GM04503 (cell line): Measurements from ENCODE around the gene CFAP100.
A peak's percentile ranks its signal among the peaks of the same experiment; 100 is the strongest.

Experiments
- DNase-seq: peaks from one replicate; pipeline ENCODE4 v3.0.0-alpha.2; 2012; ENCODE audit warnings: low read depth

CFAP100 gene

DNA sequence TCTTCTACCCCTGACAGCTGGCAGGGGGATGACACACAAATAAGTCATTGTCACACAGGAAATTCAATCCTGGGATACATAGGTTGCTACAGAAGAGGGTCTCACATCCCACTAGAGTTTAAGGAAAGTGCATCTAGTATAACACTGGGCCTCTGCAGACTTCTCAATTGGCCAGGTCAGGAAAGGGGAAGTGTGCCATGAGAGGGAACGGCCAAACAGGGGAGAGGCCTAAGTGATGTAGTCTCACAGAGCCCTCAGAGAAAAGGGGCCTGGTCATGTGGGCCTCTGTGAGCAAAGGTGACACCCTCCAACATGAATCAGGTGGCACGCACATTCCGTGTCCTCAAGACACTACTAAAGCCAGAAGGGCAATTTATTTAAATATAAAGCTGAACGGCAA, 69.8 kb downstream of the CFAP100 start:
- DNase-seq: no peak

- no peak for DNase-seq
Observed at GRCh38 chr3:126464997-126465396, 70.3 kb downstream of the CFAP100 start.

- DNase-seq: no peak
Observed at GRCh38 chr3:126465928-126466544, 71.3 kb downstream of the CFAP100 start.

GRCh38 chr3:126466886-126467610, 72.3 kb downstream of the CFAP100 start:
- no peak for DNase-seq

- DNase-seq: no peak
Observed at GRCh38 chr3:126467611-126467955, 72.9 kb downstream of the CFAP100 start.

DNA sequence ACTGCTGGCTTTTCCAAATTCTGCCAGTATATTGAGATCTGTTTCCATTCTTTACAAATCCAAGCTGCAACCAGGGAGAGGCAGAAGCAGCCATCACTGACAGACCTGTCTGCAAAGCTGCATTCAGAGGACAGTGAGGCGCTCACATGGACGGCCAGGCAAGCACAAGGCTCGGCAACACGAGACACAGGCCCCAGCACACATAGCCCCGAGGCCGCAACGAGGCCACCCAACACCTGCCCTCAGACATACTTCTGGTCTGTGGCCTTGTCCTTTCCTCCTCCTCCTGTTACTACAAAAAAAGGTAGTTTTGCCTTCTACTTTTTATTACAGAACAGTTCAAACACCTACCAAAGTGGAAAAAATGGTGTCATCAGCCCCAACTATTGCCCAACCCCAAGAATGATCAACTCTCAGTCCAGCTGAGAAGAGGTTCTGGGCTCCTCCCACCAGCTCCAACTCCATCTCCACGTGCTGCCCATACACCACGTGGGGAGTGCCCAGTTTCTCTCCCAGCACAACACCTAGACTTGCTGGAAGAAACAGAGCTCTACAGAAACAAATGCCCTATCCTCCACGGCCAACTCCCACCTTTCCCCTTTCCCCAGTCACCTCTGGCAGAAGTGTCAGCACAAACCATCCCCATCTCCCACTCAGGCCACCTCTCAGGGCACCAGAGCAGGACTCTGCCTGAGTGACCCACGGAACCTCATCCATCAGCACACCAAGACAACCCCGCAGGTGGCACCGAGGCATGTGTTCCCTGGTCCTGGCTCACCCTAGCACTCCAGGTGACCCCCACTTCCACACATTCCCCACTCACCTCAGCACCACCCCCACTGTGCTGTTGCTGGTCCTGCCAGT, 73.6 kb downstream of the CFAP100 start:
- DNase-seq: no peak

- no peak for DNase-seq
Observed at GRCh38 chr3:126469479-126469878, 74.8 kb downstream of the CFAP100 start.

DNA sequence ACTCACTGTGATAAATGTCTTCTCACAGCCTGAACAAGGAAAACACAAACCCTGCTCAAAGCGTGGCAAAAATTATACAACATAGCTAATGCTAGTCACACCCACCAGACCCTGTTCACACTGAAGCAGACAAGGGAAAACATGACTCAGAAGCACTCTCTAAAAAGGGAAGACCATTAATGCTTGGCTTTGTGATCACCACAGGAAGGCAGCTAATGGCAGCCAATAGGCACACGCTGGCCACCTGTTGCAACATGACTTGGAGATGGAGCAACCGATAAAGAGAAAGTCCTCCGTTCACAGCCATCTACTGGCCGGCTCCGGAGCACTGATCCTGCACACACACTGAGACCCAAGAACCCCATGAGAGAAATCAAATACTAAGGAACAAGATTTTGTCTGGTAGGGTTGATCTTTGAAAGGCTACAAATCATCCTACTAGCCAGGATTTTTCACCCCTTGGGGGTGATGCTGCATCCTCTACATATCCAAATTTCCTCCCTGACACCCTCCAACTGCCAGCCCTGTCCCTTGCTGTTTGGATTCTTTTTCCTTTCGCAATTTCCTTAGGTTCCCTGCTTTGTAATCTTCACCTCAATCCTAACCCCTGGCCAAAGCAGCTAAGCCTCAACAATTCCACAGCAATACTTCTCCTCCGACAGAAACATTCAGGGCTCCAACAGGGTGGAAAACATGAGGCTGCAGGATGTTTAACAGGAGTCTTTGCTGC, 77.7 kb downstream of the CFAP100 start:
- peak; percentile 88 for DNase-seq

DNA sequence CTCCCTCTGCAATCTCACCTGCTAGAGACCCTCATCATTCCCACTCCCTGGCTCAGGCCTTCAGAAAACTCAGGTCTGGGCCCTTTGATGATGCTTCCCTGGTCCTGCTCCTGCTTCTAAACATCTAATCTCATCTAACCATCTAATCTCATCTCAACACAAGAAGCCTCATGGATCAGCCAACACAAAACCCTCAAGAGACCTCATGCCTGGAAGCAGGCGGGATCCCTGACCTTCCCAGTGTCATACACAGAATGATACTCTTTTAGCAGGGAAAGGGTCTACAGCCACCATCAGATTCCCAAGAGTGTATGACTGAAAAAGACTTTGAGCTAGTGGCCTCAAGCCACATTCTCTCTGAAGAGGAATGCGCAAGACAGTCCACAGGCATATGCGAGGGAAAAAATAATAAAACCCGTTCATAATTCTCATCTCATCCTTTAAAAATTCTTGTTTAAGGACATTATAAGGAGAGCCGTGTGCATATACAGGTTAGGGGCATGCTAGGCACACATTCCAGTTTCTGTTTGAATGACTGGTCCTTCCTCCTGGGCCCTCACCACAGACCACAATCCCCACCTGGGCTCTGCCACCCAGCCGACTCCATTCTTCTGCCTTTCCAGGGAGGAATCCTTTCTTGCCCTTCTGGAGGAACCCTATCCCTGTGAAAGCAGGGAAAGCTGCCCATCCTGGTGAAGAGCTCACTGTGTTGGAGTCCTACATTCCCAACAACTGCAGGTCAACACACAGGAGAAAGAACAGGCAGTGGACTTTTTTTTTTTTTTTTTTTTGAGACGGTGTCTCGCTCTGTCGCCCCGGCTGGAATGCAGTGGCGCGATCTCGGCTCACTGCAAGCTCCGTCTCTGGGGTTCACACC, 78.8 kb downstream of the CFAP100 start:
- no peak for DNase-seq

DNA sequence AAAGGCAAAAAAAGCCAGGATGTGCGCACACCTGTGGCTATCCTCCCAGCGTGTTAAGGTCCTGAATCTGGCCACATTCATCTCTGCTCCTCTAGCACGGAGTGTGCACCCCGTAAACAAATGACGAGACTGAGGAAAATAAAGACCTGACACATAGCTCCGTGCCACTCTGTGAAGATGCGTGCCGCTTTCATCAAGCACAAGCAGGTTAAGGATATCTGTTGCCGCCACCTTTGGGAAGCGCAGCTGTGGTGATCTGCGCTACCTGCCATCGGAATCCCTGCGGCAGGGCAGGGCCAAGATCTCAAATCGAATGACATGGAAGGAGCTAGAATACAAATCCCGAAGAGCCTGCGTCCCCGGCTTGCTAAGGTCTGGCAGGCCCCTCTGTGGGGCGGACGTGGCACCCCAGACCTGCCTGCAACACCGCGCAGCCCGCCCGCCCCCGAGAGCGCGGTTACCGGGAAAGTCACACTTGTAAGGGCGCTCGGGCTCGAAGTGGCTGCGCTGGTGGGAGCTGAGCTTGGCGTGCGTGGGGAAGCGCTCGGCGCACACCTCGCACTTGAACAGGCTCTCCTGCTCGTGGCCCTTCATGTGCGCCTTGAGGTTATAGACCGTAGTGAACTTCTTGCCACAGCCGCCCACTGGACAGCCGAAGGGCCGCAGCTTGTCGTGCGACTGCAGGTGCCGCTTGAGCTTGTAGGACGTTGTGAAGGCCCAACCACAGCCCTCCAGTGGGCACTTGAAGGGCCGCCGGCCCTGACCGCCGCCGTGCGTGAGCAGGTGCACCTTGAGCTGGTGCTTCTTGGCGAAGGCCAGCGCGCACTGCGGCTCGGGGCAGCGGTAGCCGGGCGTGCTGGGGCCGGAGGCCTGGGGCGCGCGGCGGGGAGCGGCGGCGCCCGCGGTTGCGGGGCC, 80.0 kb downstream of the CFAP100 start:
- DNase-seq: no peak

- peak; percentile 42 for DNase-seq
Observed at GRCh38 chr3:126475413-126476114, 80.9 kb downstream of the CFAP100 start, which contains the start of gene ZXDC. Gene ZXDC, minus strand, starts transcription at chr3:126475891. Its CDS starts 26 bp downstream, at chr3:126475865.

DNA sequence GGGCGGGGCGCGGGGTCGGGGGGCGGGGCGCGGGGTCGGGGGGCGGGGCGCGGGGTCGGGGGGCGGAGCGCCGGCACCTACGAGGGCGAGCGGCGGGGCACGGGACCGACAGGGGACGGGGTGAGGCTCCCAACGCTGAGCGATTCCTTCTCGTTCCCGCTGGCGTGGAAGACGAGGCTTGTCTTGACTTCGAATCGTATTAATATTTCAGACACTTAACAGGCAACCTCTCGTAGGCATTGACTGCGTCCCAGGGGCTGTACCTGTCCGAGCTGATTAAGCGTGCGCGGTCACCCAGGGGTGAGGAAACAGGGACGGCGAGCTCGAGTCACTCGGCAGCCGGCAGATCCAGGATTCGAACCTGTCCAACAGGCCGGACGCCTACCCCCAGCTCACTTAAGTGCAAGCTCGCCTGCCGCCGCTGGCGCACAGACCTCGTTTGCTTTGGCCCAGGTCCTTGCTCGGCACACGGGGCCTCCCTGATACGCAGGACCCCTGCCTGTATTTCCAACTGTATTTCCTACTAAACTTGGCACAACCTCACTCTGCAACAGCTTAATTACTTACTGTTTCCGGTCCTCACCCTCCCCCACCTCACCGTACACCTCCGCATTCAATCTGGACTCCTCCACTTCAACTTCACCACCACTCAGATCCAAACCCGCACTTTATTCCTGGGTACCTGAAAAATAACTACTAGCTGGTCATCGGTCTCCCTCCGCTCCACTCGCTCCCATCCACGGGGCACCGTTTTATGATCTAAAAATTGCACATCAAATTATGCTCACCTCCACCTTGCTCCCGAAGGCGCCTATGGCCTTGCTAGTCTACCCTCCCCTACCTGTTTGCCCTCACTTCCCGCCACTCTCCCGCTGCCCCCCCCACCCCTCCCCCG, 81.7 kb downstream of the CFAP100 start:
- DNase-seq: no peak

DNA sequence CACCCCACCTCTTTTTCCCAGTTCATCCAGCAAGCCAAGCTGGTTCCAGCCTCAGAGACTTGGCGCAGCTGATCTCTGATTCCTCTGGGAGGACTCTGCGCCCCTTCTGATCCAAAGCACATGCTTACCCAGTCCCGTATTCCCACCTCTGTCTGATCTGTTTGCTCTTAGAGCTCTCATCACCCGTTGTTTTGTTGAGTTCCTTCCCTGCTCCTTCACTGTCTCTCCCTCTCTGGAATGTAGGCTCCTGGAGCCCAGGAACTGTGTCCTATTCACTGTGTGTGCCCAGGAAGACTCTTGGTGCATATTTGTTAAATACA, 82.3 kb downstream of the CFAP100 start:
- DNase-seq: no peak

DNA sequence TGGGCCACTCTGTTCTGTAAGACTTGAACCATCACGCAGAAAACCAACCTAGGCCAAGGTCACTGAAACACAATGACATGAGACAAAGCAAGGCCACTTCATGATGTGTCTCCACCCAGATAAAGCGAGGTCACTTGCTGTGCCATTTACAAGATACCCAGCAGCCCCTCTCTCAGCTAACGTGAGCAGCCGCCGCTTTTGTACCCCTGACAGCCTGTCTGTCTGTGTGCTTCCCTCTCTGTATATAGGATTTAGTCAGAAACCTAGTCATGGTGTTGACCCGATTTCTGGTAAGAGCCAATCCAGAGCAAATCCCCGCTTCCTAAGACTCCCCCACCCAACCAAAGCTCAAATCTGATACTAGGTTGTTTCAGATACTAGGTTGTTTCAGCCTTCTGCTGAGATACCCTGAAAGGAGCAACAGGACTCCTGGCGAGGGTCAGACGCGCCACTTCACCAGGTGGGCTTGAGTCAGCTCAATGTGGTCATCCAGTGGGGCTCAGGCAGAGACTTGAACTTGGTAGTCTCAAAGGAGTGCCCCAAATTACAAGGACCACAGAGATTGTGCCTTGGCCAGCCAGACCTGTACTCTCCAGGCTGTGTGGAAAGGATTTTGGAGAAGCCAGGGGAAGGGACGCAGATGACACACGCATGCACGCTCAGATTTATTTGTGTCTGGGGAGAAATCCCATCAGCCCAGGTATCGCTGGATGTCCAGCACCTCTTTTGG, 84.0 kb downstream of the CFAP100 start:
- DNase-seq: no peak

DNA sequence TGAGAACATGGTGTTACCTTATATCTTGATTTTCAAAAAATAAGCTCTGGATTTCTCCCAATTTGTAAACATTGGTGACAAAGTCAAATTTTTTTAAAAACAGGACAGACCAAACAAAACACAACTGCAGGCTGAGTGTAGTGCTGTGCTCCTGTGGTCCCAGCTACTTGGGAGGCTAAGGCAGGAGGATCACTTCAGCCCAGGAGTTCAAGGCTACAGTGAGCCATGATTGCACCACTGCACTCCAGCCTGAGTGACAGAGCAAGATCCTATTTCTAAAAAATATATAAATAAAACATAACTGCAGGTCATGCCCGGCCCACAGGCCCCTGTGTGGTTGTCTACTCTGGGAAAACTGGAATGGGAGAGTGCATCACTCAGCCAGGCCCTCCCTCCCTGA, 84.9 kb downstream of the CFAP100 start:
- no peak for DNase-seq

DNA sequence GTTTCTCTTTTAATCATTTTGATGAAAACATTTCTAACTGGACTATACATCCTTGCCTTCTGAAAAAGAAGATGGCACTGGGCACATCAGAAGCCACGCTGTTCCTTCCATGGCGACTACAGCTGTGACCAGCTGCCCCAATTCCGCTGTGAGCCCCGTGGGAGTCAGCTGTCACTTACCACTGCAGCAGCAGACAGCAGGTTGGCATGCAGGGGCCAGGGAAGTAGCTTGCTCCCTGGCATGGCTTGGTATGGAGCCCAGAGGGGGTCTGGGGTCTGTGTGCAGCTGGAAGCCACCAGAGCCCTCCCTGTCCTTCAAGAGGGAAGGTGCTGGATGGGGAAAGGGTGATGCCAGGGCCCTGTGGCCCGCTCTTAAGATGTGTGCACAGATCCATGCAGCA, 85.5 kb downstream of the CFAP100 start:
- DNase-seq: no peak

- DNase-seq: no peak
Observed at GRCh38 chr3:126480861-126481260, 86.2 kb downstream of the CFAP100 start.
